Thyroid gland (tissue), 4 donors: ENCODE measurements around the gene UBA1.

Experiments
- CTCF ChIP-seq, 6 experiments: fragments of 200-600 bp in 3 of 6; fragments of 450-650 bp in 3 of 6; sonication (generic) in 3 of 6; IDR thresholded peaks; one replicate each; pipeline ENCODE4 v1.5.1; 2016 to 2019; ENCODE audit warnings: antibody characterized with exemption in 6 of 6, mild to moderate bottlenecking in 2 of 6, inconsistent platforms in 1 of 6, moderate library complexity in 1 of 6
- POLR2A ChIP-seq, 2 donors: fragments of 450-650 bp; IDR thresholded peaks; one replicate each; pipeline ENCODE4 v1.6.1; 2017; ENCODE audit warnings: antibody characterized with exemption in 2 of 2, mild to moderate bottlenecking in 2 of 2, moderate library complexity in 1 of 2

GRCh38 chrX:47166126-47166525, 27.5 kb upstream of the UBA1 start:
- TF ChIP-seq CTCF (IDR thresholded peaks at IDR 0.05) (no peak), POLR2A (IDR thresholded peaks at IDR 0.05) (no peak)
